Panc1 (cell line): ENCODE results near the gene NLRP4.

Experiments
- CTCF ChIP-seq: fragments of 450-650 bp; IDR thresholded peaks from 2 replicates; pipeline ENCODE4 v1.5.1; 2017; ENCODE audit warnings: mild to moderate bottlenecking
- POLR2AphosphoS5 ChIP-seq: IDR thresholded peaks from 2 replicates; pipeline ENCODE4 v1.6.1; 2012; ENCODE audit warnings: mild to moderate bottlenecking, low read depth, low read length, moderate library complexity
- REST ChIP-seq, 2 experiments: IDR thresholded peaks; 2 replicates each; pipeline ENCODE4 v1.6.1; 2011 to 2012; ENCODE audit warnings: low read depth in 2 of 2, control low read depth in 1 of 2, low read length in 1 of 2, mild to moderate bottlenecking in 1 of 2, moderate library complexity in 1 of 2; ENCODE audit not compliant: insufficient read depth in 1 of 2
- SIN3A ChIP-seq: IDR thresholded peaks from 2 replicates; pipeline ENCODE4 v1.6.1; 2012; ENCODE audit warnings: low read depth, mild to moderate bottlenecking, low read length, moderate library complexity, borderline replicate concordance; ENCODE audit not compliant: insufficient read depth

- TF ChIP-seq POLR2AphosphoS5 (no peak), CTCF (no peak), REST (IDR thresholded peaks at IDR 0.05; ENCODE audit: insufficient read depth in 1 of 2, low read depth in 2 of 2, low read length in 1 of 2) (no peak), SIN3A (no peak)
Observed at GRCh38 chr19:55870736-55871135, 34.4 kb downstream of the NLRP4 start.
